CD4-positive, alpha-beta memory T cell (primary cell): Measurements from ENCODE around the gene UBC. TPM values are rescaled to one million over a fixed set of nuclear protein-coding genes. Genes with fewer than 3 reads are reported as not detected.
"Not testable (repeated sequence)": the region's sequence is repeated elsewhere in the genome, so short reads cannot be mapped to it uniquely, and the experiment has no call there.

ENCODE experiments used
- CTCF ChIA-PET: fragments of 350-600 bp; sonication (Branson Sonifier 250); formaldehyde crosslinking; loops from one replicate; lab custom pipeline; 2021; ENCODE audit warnings: inconsistent platforms; ENCODE audit not compliant: partially characterized antibody; lab: Charles Lee
- POLR2A ChIA-PET: fragments of 350-600 bp; sonication (Branson Sonifier 250); formaldehyde crosslinking; loops from one replicate; lab custom pipeline; 2021; ENCODE audit not compliant: partially characterized antibody; lab: Charles Lee
- DNase-seq, 5 donors: peaks; one replicate each; pipeline versions ENCODE4 v3.0.0 to v3.0.0-alpha.2; 2020 to 2022; ENCODE audit warnings: mixed read lengths in 1 of 5
- H3K27ac ChIP-seq: one replicate; pipeline ENCODE4 v1.7.0; 2013; ENCODE audit warnings: low read depth, low read length
- H3K27me3 ChIP-seq: 2 replicates; pipeline ENCODE4 v1.7.0; 2013; ENCODE audit warnings: mild to moderate bottlenecking, low read length, moderate library complexity; ENCODE audit not compliant: insufficient read depth
- H3K36me3 ChIP-seq: 2 replicates; pipeline ENCODE4 v1.7.0; 2013; ENCODE audit warnings: mild to moderate bottlenecking, low read length, moderate library complexity; ENCODE audit not compliant: insufficient read depth
- H3K4me1 ChIP-seq: 2 replicates; pipeline ENCODE4 v1.7.0; 2013; ENCODE audit warnings: mild to moderate bottlenecking, low read length, moderate library complexity; ENCODE audit not compliant: insufficient read depth
- H3K4me3 ChIP-seq, 2 donors: one replicate each; pipeline ENCODE4 v1.7.0; 2013; ENCODE audit warnings: low read length in 2 of 2, mild to moderate bottlenecking in 1 of 2
- H3K9me3 ChIP-seq, 2 donors: one replicate each; pipeline ENCODE4 v1.7.0; 2013; ENCODE audit warnings: low read length in 2 of 2, control low read depth in 1 of 2; ENCODE audit not compliant: control insufficient read depth in 1 of 2
- H3K27ac Mint-ChIP-seq, 7 donors: one replicate each; pipeline ENCODE4 v1.8.0; 2020 to 2021; ENCODE audit warnings: mixed read lengths in 7 of 7, mild to moderate bottlenecking in 6 of 7, inconsistent platforms in 3 of 7, moderate library complexity in 3 of 7
- H3K27me3 Mint-ChIP-seq, 2 donors: one replicate each; pipeline ENCODE4 v1.8.0; 2020 to 2021; ENCODE audit warnings: mixed read lengths in 2 of 2
- H3K36me3 Mint-ChIP-seq, 2 donors: one replicate each; pipeline ENCODE4 v1.8.0; 2020 to 2021; ENCODE audit warnings: mixed read lengths in 2 of 2, inconsistent platforms in 1 of 2, mild to moderate bottlenecking in 1 of 2
- H3K4me1 Mint-ChIP-seq, 4 donors: one replicate each; pipeline ENCODE4 v1.8.0; 2020 to 2021; ENCODE audit warnings: mixed read lengths in 4 of 4, mild to moderate bottlenecking in 1 of 4
- H3K4me3 Mint-ChIP-seq, 8 donors: one replicate each; pipeline ENCODE4 v1.8.0; 2020 to 2021; ENCODE audit warnings: mixed read lengths in 8 of 8, mild to moderate bottlenecking in 7 of 8, moderate library complexity in 6 of 8, inconsistent platforms in 3 of 8
- H3K9me3 Mint-ChIP-seq, 8 donors: one replicate each; pipeline ENCODE4 v1.8.0; 2020 to 2021; ENCODE audit warnings: mixed read lengths in 8 of 8, mild to moderate bottlenecking in 5 of 8, inconsistent platforms in 3 of 8, moderate library complexity in 1 of 8
- intact Hi-C: fragments of 100-400 bp; cut with micrococcal nuclease; formaldehyde crosslinking; loops from one replicate; pipeline ENCODE4 v1.15.1; 2023
- polyA plus RNA-seq, 2 donors: library from polyadenylated mRNA; unstranded; fragments of 300-500 nt; fragmentation: Illumina TruSeq; gene quantifications; one replicate each; pipeline ENCODE4 v1.2.3, GENCODE V29; 2021
- total RNA-seq, 2 experiments: library from RNA; stranded (reverse); gene quantifications; one replicate each; pipeline ENCODE4 v1.2.3, GENCODE V29; 2021

The UBC gene
- total and polyA plus RNA-seq, 4 experiments from 2014 or later: 853 to 1,668 (median 868) TPM

- Mint-ChIP-seq H3K9me3 (no peaks in the 10 kb centered on the region), H3K4me3 (no peak overlapping the region), H3K27ac (no peak overlapping the region), H3K27me3 (no peaks in the 10 kb centered on the region), H3K36me3 (peaks cover 0 to 3% of the 10 kb centered on the region in 2 donors), H3K4me1 (peaks cover 0 to 9% (median 6%) of the 10 kb centered on the region in 4 donors)
- no peak for DNase-seq
- peak overlapping the region; percentile 54 for H3K27ac ChIP-seq
- POLR2A ChIA-PET: interaction anchor here (1.2 to 14.8 kb wide), 7 partner anchors 8 to 371 kb away, joined by 3 to 836 read pairs (median 10); partner anchors contain the start of genes DHX37, NCOR2 and UBC
- H3K4me3 ChIP-seq: peak overlapping the region; percentile 73 to 82
- CTCF ChIA-PET: interaction anchor here (16.8 kb wide), 1 partner anchor 25 kb away, joined by 898 read pairs; the partner anchor contains the start of gene UBC
- no peaks in the 10 kb centered on the region for H3K27me3 ChIP-seq
- H3K9me3 ChIP-seq: no peaks in the 10 kb centered on the region
- no peaks in the 10 kb centered on the region for H3K36me3 ChIP-seq
- H3K4me1 ChIP-seq: peaks cover 30% of the 10 kb centered on the region
- intact Hi-C loops: no loop called here
Observed at GRCh38 chr12:124938587-124938986, 24.1 kb upstream of the UBC start.

- CTCF ChIA-PET: interaction anchor here (16.8 kb wide), 1 partner anchor 24 kb away, joined by 898 read pairs; the partner anchor contains the start of gene UBC
Observed at GRCh38 chr12:124938108-124938507, 23.7 kb upstream of the UBC start.

GRCh38 chr12:124931528-124931927 lies 17.1 kb upstream of the UBC start:
- intact Hi-C loops, H3K27me3 ChIP-seq, H3K27me3 Mint-ChIP-seq, H3K36me3 ChIP-seq, H3K27ac Mint-ChIP-seq, H3K9me3 ChIP-seq, H3K27ac ChIP-seq, DNase-seq, H3K4me3 Mint-ChIP-seq, H3K4me3 ChIP-seq: not testable (repeated sequence)
- Mint-ChIP-seq H3K36me3 (peaks cover 0 to 12% of the 10 kb centered on the region in 2 donors), H3K9me3 (peaks cover 0 to 12% (median 1%) of the 10 kb centered on the region in 8 donors), H3K4me1 (peaks cover 16 to 31% (median 22%) of the 10 kb centered on the region in 4 donors)
- ChIA-PET CTCF (interaction anchor here (1.4 to 1.7 kb wide), 4 partner anchors 8 to 25 kb away, joined by 3 to 9 read pairs (median 4); no protein-coding TSS in a partner anchor), POLR2A (interaction anchor here (1.3 to 14.8 kb wide), 3 partner anchors 9 to 21 kb away, joined by 6 to 836 read pairs (median 9); partner anchors contain the start of gene UBC)
- H3K4me1 ChIP-seq: peaks cover 14% of the 10 kb centered on the region

More at GRCh38 chr12:124938108-124938507, 23.7 kb upstream of the UBC start:
- Mint-ChIP-seq H3K4me1 (peaks cover 0 to 9% (median 6%) of the 10 kb centered on the region in 4 donors), H3K4me3 (peak overlapping the region in 2 of 8 donors; percentile 21 to 62), H3K36me3 (peaks cover 0 to 1% of the 10 kb centered on the region in 2 donors), H3K27me3 (no peaks in the 10 kb centered on the region), H3K27ac (peak overlapping the region in 2 of 7 donors; percentile 21 to 62), H3K9me3 (no peaks in the 10 kb centered on the region)
- Histone ChIP-seq H3K4me3 (no peak overlapping the region), H3K27me3 (no peaks in the 10 kb centered on the region), H3K27ac (no peak overlapping the region), H3K9me3 (no peaks in the 10 kb centered on the region), H3K4me1 (peaks cover 30% of the 10 kb centered on the region), H3K36me3 (no peaks in the 10 kb centered on the region)
- no peak for DNase-seq
- POLR2A ChIA-PET: interaction anchor here (1.2 to 14.8 kb wide), 7 partner anchors 8 to 370 kb away, joined by 3 to 836 read pairs (median 10); partner anchors contain the start of genes DHX37, NCOR2 and UBC
- intact Hi-C loops: no loop called here

DNA sequence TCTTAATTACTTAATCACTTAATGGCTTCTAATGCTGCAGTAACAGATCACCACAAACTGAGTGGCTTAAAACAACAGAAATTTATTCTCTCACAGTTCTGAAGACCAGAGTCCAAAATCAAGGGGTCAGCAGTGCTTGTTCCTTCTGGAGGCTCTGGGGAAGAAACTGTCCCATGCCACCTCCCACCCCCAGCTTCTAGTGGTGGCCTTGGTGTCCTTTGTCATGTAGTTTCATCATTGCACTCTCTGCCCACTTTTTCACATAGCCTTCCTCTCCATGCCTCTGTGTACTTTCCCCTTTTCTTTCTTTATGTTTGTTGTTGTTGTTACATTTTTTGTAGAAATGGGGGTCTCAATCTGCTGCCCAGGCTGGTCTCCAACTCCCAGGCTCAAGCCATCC lies 16.1 kb upstream of the UBC start:
- Histone ChIP-seq H3K4me3 (no peak overlapping the region), H3K36me3 (no peaks in the 10 kb centered on the region), H3K27ac (no peak overlapping the region), H3K9me3 (no peaks in the 10 kb centered on the region), H3K27me3 (no peaks in the 10 kb centered on the region), H3K4me1 (peaks cover 14% of the 10 kb centered on the region)
- ChIA-PET CTCF (interaction anchor here (0.9 to 1.7 kb wide), 4 partner anchors 9 to 24 kb away, joined by 3 to 9 read pairs (median 6); partner anchors contain the start of gene UBC), POLR2A (interaction anchor here (0.9 to 14.8 kb wide), 4 partner anchors 8 to 24 kb away, joined by 3 to 836 read pairs (median 6); partner anchors contain the start of gene UBC)
- Mint-ChIP-seq H3K27me3 (peaks cover 4 to 9% of the 10 kb centered on the region in 2 donors), H3K4me3 (peak overlapping the region in 3 of 8 donors; percentile 21 to 43 (median 28)), H3K27ac (peak overlapping the region in 6 of 7 donors; percentile 8 to 100 (median 44)), H3K36me3 (peaks cover 0 to 12% of the 10 kb centered on the region in 2 donors), H3K4me1 (peaks cover 16 to 38% (median 25%) of the 10 kb centered on the region in 4 donors), H3K9me3 (peaks cover 0 to 12% (median 1%) of the 10 kb centered on the region in 8 donors)
- DNase-seq: no peak
- intact Hi-C loops: no loop called here

GRCh38 chr12:124929649-124930419 lies 15.4 kb upstream of the UBC start:
- DNase-seq: no peak
- Mint-ChIP-seq H3K27me3 (peaks cover 4 to 9% of the 10 kb centered on the region in 2 donors), H3K27ac (peak overlapping the region in 3 of 7 donors; percentile 8 to 100 (median 59)), H3K4me1 (peaks cover 16 to 38% (median 25%) of the 10 kb centered on the region in 4 donors), H3K36me3 (peaks cover 0 to 12% of the 10 kb centered on the region in 2 donors), H3K9me3 (peaks cover 0 to 12% (median 1%) of the 10 kb centered on the region in 8 donors), H3K4me3 (peak overlapping the region in 1 of 8 donors; percentile 24)
- H3K4me3 ChIP-seq: no peak overlapping the region
- no peaks in the 10 kb centered on the region for H3K9me3 ChIP-seq
- H3K4me1 ChIP-seq: peaks cover 14% of the 10 kb centered on the region
- no peak overlapping the region for H3K27ac ChIP-seq
- intact Hi-C loops: no loop called here
- H3K36me3 ChIP-seq: no peaks in the 10 kb centered on the region
- no peaks in the 10 kb centered on the region for H3K27me3 ChIP-seq
- CTCF ChIA-PET: interaction anchor here (0.9 to 1.4 kb wide), 3 partner anchors 10 to 23 kb away, joined by 3 to 8 read pairs (median 5); partner anchors contain the start of gene UBC
- POLR2A ChIA-PET: interaction anchor here (0.9 to 14.8 kb wide), 4 partner anchors 9 to 23 kb away, joined by 3 to 836 read pairs (median 6); partner anchors contain the start of gene UBC

DNA sequence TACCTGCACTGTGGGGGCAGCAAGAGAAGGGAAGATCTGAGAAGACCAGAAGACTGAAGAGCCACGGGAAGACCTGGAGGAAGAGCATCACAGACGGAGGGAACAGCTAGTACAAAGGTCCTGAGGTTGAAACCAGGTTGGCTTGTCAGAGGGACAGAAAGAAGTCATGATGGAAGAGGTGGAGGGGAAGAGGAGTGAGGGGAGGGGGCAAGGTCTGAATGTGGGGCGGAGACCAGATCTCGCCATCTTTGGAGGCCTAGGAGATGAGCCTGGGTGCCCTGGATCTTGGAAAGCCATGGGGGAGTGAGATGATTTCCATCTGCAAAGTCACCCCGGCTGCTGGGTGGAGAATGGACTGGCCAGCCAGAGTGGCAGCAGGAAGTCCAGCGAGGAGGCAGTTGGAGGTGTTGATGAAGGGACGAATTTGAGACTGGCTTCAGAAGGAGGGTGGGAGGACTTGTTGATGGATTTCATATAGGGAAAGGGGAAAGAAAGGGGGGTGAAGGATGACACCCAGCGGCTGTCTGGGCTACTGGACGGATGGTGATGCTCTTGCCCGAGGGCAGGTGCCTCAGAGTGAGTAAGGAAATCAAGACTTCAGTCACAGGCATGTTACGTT lies 14.6 kb upstream of the UBC start:
- no peaks in the 10 kb centered on the region for H3K27me3 ChIP-seq
- peaks cover 0 to 12% of the 10 kb centered on the region in 2 donors for H3K36me3 Mint-ChIP-seq
- peak in 1 of 5 donors; percentile 16 for DNase-seq
- POLR2A ChIA-PET: interaction anchor here (1.8 to 4.0 kb wide), 5 partner anchors 10 to 64 kb away, joined by 4 to 233 read pairs (median 23); partner anchors contain the start of genes BRI3BP and UBC
- H3K27me3 Mint-ChIP-seq: peaks cover 4 to 9% of the 10 kb centered on the region in 2 donors
- intact Hi-C loops: no loop called here
- peaks cover 16 to 38% (median 27%) of the 10 kb centered on the region in 4 donors for H3K4me1 Mint-ChIP-seq
- H3K27ac ChIP-seq: peak overlapping the region; percentile 57
- peak overlapping the region in 6 of 7 donors; percentile 91 to 100 (median 99) for H3K27ac Mint-ChIP-seq
- H3K9me3 Mint-ChIP-seq: peaks cover 0 to 12% (median 1%) of the 10 kb centered on the region in 8 donors
- CTCF ChIA-PET: interaction anchor here (1.0 to 30.2 kb wide), 5 partner anchors 11 to 23 kb away, joined by 4 to 898 read pairs (median 26); partner anchors contain the start of gene UBC
- H3K36me3 ChIP-seq: no peaks in the 10 kb centered on the region
- H3K4me3 ChIP-seq: peak overlapping the region in 1 of 2 donors; percentile 70
- H3K4me3 Mint-ChIP-seq: peak overlapping the region; percentile 66 to 97 (median 94)
- no peaks in the 10 kb centered on the region for H3K9me3 ChIP-seq
- peaks cover 14% of the 10 kb centered on the region for H3K4me1 ChIP-seq
